ENCODE data around the gene PEX11A. TPM values are rescaled to one million over a fixed set of nuclear protein-coding genes. Genes with fewer than 3 reads are reported as not detected.

The PEX11A gene
- total RNA-seq, 2 donors from 2014 or later = 2.7 to 4.0 TPM

DNA sequence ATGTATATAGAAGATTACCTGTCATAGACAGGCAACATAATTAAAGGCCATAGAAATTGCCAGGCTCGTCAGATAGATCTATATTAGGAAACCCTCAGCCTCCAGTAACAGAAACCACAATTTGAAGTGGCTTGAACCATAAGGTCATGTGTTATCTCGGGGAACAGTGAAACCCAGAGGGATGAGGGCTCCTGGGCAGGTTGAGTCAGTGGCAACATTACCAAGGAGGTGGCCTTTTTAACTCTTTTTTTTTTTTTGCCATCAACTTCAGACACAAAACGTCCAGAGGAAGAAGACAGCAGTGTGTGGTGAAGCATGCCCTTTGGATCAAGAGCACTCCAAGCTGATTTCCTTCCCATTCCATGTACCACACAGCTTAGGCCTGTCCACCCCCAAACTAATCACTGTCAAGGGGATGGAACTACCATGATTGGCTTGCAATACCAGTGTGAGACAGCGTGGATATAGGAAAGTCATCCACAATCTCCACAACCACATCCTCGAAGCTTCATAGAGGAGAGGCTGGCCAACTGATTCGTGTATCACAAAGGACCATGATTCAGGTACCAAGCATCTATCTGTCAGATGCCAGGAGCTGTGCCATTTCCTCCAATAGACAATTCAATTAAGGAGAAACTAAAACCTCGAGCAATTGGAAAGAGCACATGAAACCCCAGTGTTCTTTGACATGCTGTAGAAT is 34.3 kb downstream of the PEX11A start:
- TF ChIP-seq, protein P1, sequence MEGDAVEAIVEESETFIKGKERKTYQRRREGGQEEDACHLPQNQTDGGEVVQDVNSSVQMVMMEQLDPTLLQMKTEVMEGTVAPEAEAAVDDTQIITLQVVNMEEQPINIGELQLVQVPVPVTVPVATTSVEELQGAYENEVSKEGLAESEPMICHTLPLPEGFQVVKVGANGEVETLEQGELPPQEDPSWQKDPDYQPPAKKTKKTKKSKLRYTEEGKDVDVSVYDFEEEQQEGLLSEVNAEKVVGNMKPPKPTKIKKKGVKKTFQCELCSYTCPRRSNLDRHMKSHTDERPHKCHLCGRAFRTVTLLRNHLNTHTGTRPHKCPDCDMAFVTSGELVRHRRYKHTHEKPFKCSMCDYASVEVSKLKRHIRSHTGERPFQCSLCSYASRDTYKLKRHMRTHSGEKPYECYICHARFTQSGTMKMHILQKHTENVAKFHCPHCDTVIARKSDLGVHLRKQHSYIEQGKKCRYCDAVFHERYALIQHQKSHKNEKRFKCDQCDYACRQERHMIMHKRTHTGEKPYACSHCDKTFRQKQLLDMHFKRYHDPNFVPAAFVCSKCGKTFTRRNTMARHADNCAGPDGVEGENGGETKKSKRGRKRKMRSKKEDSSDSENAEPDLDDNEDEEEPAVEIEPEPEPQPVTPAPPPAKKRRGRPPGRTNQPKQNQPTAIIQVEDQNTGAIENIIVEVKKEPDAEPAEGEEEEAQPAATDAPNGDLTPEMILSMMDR (conservative IDR thresholded peaks at IDR 0.05) = no peak
- H3K9me3 ChIP-seq (ENCODE audit: control insufficient read depth, low read length) = no peaks in the 10 kb centered on the region
- no peak for DNase-seq
- H3K4me3 Mint-ChIP-seq = peak overlapping the region; percentile 82
- no peaks in the 10 kb centered on the region for H3K9me3 Mint-ChIP-seq
- H3K27ac ChIP-seq (ENCODE audit: low read depth, low read length) = no peak overlapping the region
- no peaks in the 10 kb centered on the region for H3K4me1 ChIP-seq (ENCODE audit: control insufficient read depth, insufficient read depth, low read length)
- H3K4me3 ChIP-seq (ENCODE audit: low read length) = no peak overlapping the region
- H3K4me1 Mint-ChIP-seq = peaks cover 10% of the 10 kb centered on the region
- WGBS, 2 experiments (ENCODE audit: insufficient coverage in 1 of 2, insufficient read length in 1 of 2) = 82 to 93% methylated on average over 5 to 7 of the region's 7 CpGs
- peaks cover 20% of the 10 kb centered on the region for H3K36me3 Mint-ChIP-seq (ENCODE audit: low read depth)
- H3K9ac ChIP-seq (ENCODE audit: extremely low read depth, low read length, poor library complexity, severe bottlenecking) = no peak overlapping the region
- H3K27me3 Mint-ChIP-seq (ENCODE audit: insufficient read depth) = peaks cover 40% of the 10 kb centered on the region
- no peak overlapping the region for H3K27ac Mint-ChIP-seq
- H3K36me3 ChIP-seq (ENCODE audit: control insufficient read depth, insufficient read depth, low read length) = peaks cover 5% of the 10 kb centered on the region
- H3K27me3 ChIP-seq (ENCODE audit: control insufficient read depth, insufficient read depth, low read length, poor library complexity, severe bottlenecking) = peaks cover 14% of the 10 kb centered on the region

GRCh38 chr15:89654847-89655805 is 35.4 kb downstream of the PEX11A start, which contains the start of gene KIF7:
TSS of gene KIF7 (minus strand) at chr15:89655467. CDS start at chr15:89652930, 2,537 bp downstream.
- TF ChIP-seq, protein P1 (conservative IDR thresholded peaks at IDR 0.05) = no peak
- Mint-ChIP-seq H3K36me3 (ENCODE audit: low read depth) (peaks cover 20% of the 10 kb centered on the region), H3K4me3 (peak within 1 kb of the TSS; percentile 82), H3K27ac (peak within 1 kb of the TSS; percentile 81), H3K4me1 (peaks cover 10% of the 10 kb centered on the region), H3K27me3 (ENCODE audit: insufficient read depth) (peaks cover 30% of the 10 kb centered on the region), H3K9me3 (no peaks in the 10 kb centered on the region)
- H3K9me3 ChIP-seq (ENCODE audit: control insufficient read depth, low read length) = no peaks in the 10 kb centered on the region
- peaks cover 5% of the 10 kb centered on the region for H3K36me3 ChIP-seq (ENCODE audit: control insufficient read depth, insufficient read depth, low read length)
- H3K27me3 ChIP-seq (ENCODE audit: control insufficient read depth, insufficient read depth, low read length, poor library complexity, severe bottlenecking) = peaks cover 4% of the 10 kb centered on the region
- peak within 1 kb of the TSS; percentile 57 for H3K9ac ChIP-seq (ENCODE audit: extremely low read depth, low read length, poor library complexity, severe bottlenecking)
- no peak within 1 kb of the TSS for H3K27ac ChIP-seq (ENCODE audit: low read depth, low read length)
- peak; percentile 95 for DNase-seq
- 2 to 7% methylated on average over 28 to 86 of the region's 87 CpGs for WGBS, 2 experiments (ENCODE audit: insufficient coverage in 1 of 2, insufficient read length in 1 of 2)
- H3K4me3 ChIP-seq (ENCODE audit: low read length) = peak within 1 kb of the TSS; percentile 94
- no peaks in the 10 kb centered on the region for H3K4me1 ChIP-seq (ENCODE audit: control insufficient read depth, insufficient read depth, low read length)

- peak overlapping the region; percentile 81 for H3K27ac Mint-ChIP-seq
- no peaks in the 10 kb centered on the region for H3K9me3 Mint-ChIP-seq
- H3K27ac ChIP-seq (ENCODE audit: low read depth, low read length) = no peak overlapping the region
- peak overlapping the region; percentile 57 for H3K9ac ChIP-seq (ENCODE audit: extremely low read depth, low read length, poor library complexity, severe bottlenecking)
- H3K4me1 ChIP-seq (ENCODE audit: control insufficient read depth, insufficient read depth, low read length) = no peaks in the 10 kb centered on the region
- H3K27me3 ChIP-seq (ENCODE audit: control insufficient read depth, insufficient read depth, low read length, poor library complexity, severe bottlenecking) = no peaks in the 10 kb centered on the region
- TF ChIP-seq, protein P1 (conservative IDR thresholded peaks at IDR 0.05) = no peak
- WGBS, 2 experiments (ENCODE audit: insufficient coverage in 1 of 2, insufficient read length in 1 of 2) = 42 to 47% methylated on average over 6 to 14 of the region's 14 CpGs
- H3K36me3 Mint-ChIP-seq (ENCODE audit: low read depth) = peaks cover 28% of the 10 kb centered on the region
- peaks cover 22% of the 10 kb centered on the region for H3K27me3 Mint-ChIP-seq (ENCODE audit: insufficient read depth)
- H3K9me3 ChIP-seq (ENCODE audit: control insufficient read depth, low read length) = no peaks in the 10 kb centered on the region
- DNase-seq = peak; percentile 42
- peaks cover 8% of the 10 kb centered on the region for H3K36me3 ChIP-seq (ENCODE audit: control insufficient read depth, insufficient read depth, low read length)
- peak overlapping the region; percentile 82 for H3K4me3 Mint-ChIP-seq
- peaks cover 10% of the 10 kb centered on the region for H3K4me1 Mint-ChIP-seq
- peak overlapping the region; percentile 94 for H3K4me3 ChIP-seq (ENCODE audit: low read length)
These were observed 36.2 kb downstream of the PEX11A start for GRCh38 chr15:89654301-89654761.

Measured in endodermal cell (in vitro differentiated cells).